MM.1S (cell line): ENCODE measurements around the gene PRKCZ.

Experiments
- DNase-seq: peaks from one replicate; pipeline ENCODE4 v3.0.0-alpha.2; 2015
- H2AFZ ChIP-seq: fragments of 300-600 bp; sonication (generic); 2 replicates; pipeline ENCODE4 v1.6.0; 2016; ENCODE audit warnings: antibody characterized with exemption, low read length
- H3F3A ChIP-seq: fragments of 300-600 bp; sonication (generic); 2 replicates; pipeline ENCODE4 v1.6.1; 2016; ENCODE audit warnings: mild to moderate bottlenecking, antibody characterized with exemption, low read length, moderate library complexity, mixed read lengths; ENCODE audit not compliant: insufficient read depth
- H3K27ac ChIP-seq: fragments of 300-600 bp; sonication (generic); 2 replicates; pipeline ENCODE4 v1.5.1; 2016; ENCODE audit warnings: mild to moderate bottlenecking, low read length
- H3K27me3 ChIP-seq: fragments of 300-600 bp; sonication (generic); replicated peaks from 2 replicates; pipeline ENCODE4 v1.6.0; 2016; ENCODE audit warnings: low read length; ENCODE audit not compliant: insufficient read depth
- H3K36me3 ChIP-seq: fragments of 300-600 bp; sonication (generic); replicated peaks from 2 replicates; pipeline ENCODE4 v1.6.1; 2016; ENCODE audit warnings: mild to moderate bottlenecking, low read length, mixed read lengths; ENCODE audit not compliant: insufficient read depth
- H3K4me1 ChIP-seq: fragments of 300-600 bp; sonication (generic); 2 replicates; pipeline ENCODE4 v1.6.1; 2016; ENCODE audit warnings: low read length, mixed read lengths
- H3K4me2 ChIP-seq: fragments of 300-600 bp; sonication (generic); 2 replicates; pipeline ENCODE4 v1.6.0; 2016; ENCODE audit warnings: low read depth, low read length
- H3K4me3 ChIP-seq: fragments of 300-600 bp; sonication (generic); 2 replicates; pipeline ENCODE4 v1.5.1; 2016; ENCODE audit warnings: low read length, mixed read lengths
- H3K79me2 ChIP-seq: fragments of 300-600 bp; sonication (generic); 2 replicates; pipeline ENCODE4 v1.6.1; 2016; ENCODE audit warnings: mixed run types, low read length, mixed read lengths
- H3K9ac ChIP-seq: fragments of 300-600 bp; sonication (generic); 2 replicates; pipeline ENCODE4 v1.6.1; 2016; ENCODE audit warnings: low read length, mixed read lengths
- H3K9me2 ChIP-seq: fragments of 300-600 bp; sonication (generic); replicated peaks from 2 replicates; pipeline ENCODE4 v1.6.1; 2016; ENCODE audit warnings: mild to moderate bottlenecking, low read length, mixed read lengths; ENCODE audit not compliant: insufficient read depth
- H3K9me3 ChIP-seq: fragments of 300-600 bp; sonication (generic); replicated peaks from 2 replicates; pipeline ENCODE4 v1.6.1; 2016; ENCODE audit warnings: mild to moderate bottlenecking, low read length, mixed read lengths; ENCODE audit not compliant: insufficient read depth
- H4K20me1 ChIP-seq: fragments of 300-600 bp; sonication (generic); 2 replicates; pipeline ENCODE4 v1.6.1; 2016; ENCODE audit warnings: mild to moderate bottlenecking, low read length, moderate library complexity, mixed read lengths; ENCODE audit not compliant: insufficient read depth
- EZH2 ChIP-seq: fragments of 300-600 bp; sonication (generic); optimal IDR thresholded peaks from 2 replicates; pipeline ENCODE3; 2017; ENCODE audit warnings: low read depth, mild to moderate bottlenecking, antibody characterized with exemption, low read length, mixed read lengths
- EZH2phosphoT487 ChIP-seq: fragments of 300-600 bp; sonication (generic); IDR thresholded peaks from 2 replicates; pipeline ENCODE4 v1.6.1; 2018; ENCODE audit warnings: antibody characterized with exemption, low read length
- TF ChIP-seq, protein P1 (sequence below): fragments of 300-600 bp; sonication (generic); IDR thresholded peaks from 2 replicates; pipeline ENCODE4 v1.5.1; 2016; ENCODE audit warnings: antibody characterized with exemption, low read length, mixed read lengths

Gene PRKCZ

DNA sequence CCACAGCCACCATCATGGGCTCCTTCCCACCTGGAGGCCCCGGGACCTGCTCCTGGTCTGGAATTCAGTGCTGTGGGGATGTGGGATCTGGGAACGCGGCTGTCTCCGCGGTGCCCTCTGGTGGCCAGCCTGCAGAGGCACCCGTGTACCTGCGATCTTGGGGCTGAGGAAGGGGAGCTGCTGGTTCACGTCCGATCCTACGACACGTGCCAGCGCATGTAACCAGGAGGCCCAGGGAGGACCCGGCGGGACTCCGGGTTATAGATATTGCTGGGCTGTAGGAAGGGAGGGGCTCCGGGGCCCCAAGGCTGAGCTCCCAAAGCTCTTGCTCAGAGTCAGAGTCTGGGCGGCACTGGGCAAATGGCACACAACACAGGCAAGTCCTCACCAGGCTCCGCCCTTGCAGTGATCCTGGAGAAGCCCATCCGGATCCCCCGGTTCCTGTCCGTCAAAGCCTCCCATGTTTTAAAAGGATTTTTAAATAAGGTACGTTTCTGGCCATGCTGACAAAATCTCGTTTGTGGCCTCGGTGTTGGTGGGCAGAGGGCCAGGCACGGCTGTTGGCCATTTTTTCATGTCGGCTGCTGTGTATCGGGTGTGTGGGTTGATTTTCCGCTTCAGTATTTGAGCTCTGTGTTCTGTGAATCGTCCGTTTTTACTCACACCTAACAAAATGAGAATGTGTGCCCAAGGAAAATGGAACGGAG, 124.3 kb downstream of the PRKCZ start:
- H3K9me3 ChIP-seq: no peaks in the 10 kb centered on the region
- H3K9me2 ChIP-seq: no peaks in the 10 kb centered on the region
- no peak overlapping the region for H3K4me2 ChIP-seq
- no peaks in the 10 kb centered on the region for H3K4me1 ChIP-seq
- no peak overlapping the region for H3K4me3 ChIP-seq
- peaks cover 89% of the 10 kb centered on the region for H3K27me3 ChIP-seq
- no peaks in the 10 kb centered on the region for H3F3A ChIP-seq
- no peaks in the 10 kb centered on the region for H3K79me2 ChIP-seq
- H3K9ac ChIP-seq: no peak overlapping the region
- no peak for TF ChIP-seq EZH2
- TF ChIP-seq, protein P1, sequence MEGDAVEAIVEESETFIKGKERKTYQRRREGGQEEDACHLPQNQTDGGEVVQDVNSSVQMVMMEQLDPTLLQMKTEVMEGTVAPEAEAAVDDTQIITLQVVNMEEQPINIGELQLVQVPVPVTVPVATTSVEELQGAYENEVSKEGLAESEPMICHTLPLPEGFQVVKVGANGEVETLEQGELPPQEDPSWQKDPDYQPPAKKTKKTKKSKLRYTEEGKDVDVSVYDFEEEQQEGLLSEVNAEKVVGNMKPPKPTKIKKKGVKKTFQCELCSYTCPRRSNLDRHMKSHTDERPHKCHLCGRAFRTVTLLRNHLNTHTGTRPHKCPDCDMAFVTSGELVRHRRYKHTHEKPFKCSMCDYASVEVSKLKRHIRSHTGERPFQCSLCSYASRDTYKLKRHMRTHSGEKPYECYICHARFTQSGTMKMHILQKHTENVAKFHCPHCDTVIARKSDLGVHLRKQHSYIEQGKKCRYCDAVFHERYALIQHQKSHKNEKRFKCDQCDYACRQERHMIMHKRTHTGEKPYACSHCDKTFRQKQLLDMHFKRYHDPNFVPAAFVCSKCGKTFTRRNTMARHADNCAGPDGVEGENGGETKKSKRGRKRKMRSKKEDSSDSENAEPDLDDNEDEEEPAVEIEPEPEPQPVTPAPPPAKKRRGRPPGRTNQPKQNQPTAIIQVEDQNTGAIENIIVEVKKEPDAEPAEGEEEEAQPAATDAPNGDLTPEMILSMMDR: peak; percentile 84
- no peaks in the 10 kb centered on the region for H3K36me3 ChIP-seq
- no peaks in the 10 kb centered on the region for H4K20me1 ChIP-seq
- no peak overlapping the region for H3K27ac ChIP-seq
- no peak overlapping the region for H2AFZ ChIP-seq
- DNase-seq: peak; percentile 21

DNA sequence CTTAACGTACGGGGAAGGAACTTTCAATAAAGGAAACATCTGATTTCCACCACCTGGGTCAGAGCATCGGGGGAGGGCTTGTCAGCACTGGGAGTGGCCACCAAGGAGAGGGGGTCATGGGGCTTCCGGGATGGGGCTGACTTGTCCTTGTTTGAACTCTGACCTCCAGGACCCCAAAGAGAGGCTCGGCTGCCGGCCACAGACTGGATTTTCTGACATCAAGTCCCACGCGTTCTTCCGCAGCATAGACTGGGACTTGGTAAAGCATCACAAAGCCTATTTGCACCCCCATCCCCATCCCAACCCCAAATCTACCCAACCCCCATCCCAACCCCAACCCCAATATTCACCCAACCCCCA, 124.8 kb downstream of the PRKCZ start:
- H3K4me3 ChIP-seq: no peak overlapping the region
- no peak for DNase-seq
- H3K9me3 ChIP-seq: no peaks in the 10 kb centered on the region
- H3K9ac ChIP-seq: no peak overlapping the region
- peaks cover 91% of the 10 kb centered on the region for H3K27me3 ChIP-seq
- H2AFZ ChIP-seq: no peak overlapping the region
- no peaks in the 10 kb centered on the region for H3K79me2 ChIP-seq
- no peaks in the 10 kb centered on the region for H3K9me2 ChIP-seq
- no peaks in the 10 kb centered on the region for H3F3A ChIP-seq
- no peak for TF ChIP-seq EZH2
- no peak for TF ChIP-seq EZH2phosphoT487
- TF ChIP-seq, protein P1: no peak
- no peak overlapping the region for H3K27ac ChIP-seq
- H3K4me1 ChIP-seq: no peaks in the 10 kb centered on the region
- H4K20me1 ChIP-seq: no peaks in the 10 kb centered on the region
- no peaks in the 10 kb centered on the region for H3K36me3 ChIP-seq
- no peak overlapping the region for H3K4me2 ChIP-seq

DNA sequence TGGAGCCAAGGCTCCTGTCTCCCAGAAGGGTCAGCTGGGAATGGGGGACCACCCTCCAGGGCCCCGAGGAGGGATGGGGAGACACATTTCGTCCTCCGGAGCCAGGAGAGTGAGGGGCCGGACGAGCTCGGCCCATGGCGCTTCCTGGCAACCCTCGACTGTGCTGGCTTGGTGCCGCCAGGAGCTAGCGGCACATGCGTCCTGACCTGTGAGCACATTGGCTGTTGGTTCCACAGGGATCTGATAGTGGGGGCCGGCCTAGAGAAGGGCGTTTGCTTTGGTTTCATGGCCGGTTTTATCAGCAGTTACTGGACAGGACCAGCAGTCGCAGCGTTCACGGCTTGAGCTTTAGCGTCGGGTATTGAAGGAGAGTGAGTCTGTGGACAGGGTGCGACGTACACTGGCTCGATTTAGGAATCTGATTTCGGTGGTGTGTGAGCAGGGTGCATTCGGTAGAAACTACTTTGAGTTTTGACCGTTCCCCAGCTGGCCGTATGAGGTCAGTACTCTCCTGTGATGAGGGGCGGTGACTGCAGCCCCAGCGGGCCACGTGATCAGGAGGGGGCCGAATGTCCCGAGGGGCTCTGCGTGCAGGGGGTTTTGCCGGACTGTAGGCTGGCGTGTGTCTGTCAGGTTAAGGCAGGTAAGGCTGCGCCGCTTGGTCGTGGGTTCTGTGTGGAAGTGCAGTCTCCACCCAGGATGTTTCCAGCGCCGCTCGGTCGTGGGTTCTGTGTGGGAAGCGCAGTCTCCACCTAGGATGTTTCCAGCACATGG, 125.7 kb downstream of the PRKCZ start:
- H3F3A ChIP-seq: no peaks in the 10 kb centered on the region
- no peaks in the 10 kb centered on the region for H3K36me3 ChIP-seq
- no peak overlapping the region for H3K9ac ChIP-seq
- DNase-seq: no peak
- H3K79me2 ChIP-seq: no peaks in the 10 kb centered on the region
- H3K9me2 ChIP-seq: no peaks in the 10 kb centered on the region
- H2AFZ ChIP-seq: no peak overlapping the region
- H3K4me2 ChIP-seq: no peak overlapping the region
- H3K27me3 ChIP-seq: peaks cover 85% of the 10 kb centered on the region
- H3K27ac ChIP-seq: no peak overlapping the region
- H3K9me3 ChIP-seq: no peaks in the 10 kb centered on the region
- H4K20me1 ChIP-seq: no peaks in the 10 kb centered on the region
- H3K4me3 ChIP-seq: no peak overlapping the region
- no peaks in the 10 kb centered on the region for H3K4me1 ChIP-seq
- no peak for TF ChIP-seq EZH2
- TF ChIP-seq, protein P1: no peak
- no peak for TF ChIP-seq EZH2phosphoT487
